ENCODE results near the gene CNFN. TPM values are rescaled to one million over a fixed set of nuclear protein-coding genes. Genes with fewer than 3 reads are reported as not detected.

Gene CNFN
- total and polyA plus RNA-seq, 9 donors: 0.47 to 0.91 TPM; not detected in 7

- no peak overlapping the region for H3K4me3 ChIP-seq
- intact Hi-C loops (cut with DNase I): no loop called here
- H3K4me1 ChIP-seq (ENCODE audit: insufficient read depth): no peaks in the 10 kb centered on the region
- H3K36me3 ChIP-seq: no peaks in the 10 kb centered on the region
- peaks cover 0 to 5% of the 10 kb centered on the region in 2 donors for H3K9me3 ChIP-seq
- no peak for DNase-seq
- no peak for TF ChIP-seq POLR2A (IDR thresholded peaks at IDR 0.05)
- TF ChIP-seq EP300 (IDR thresholded peaks at IDR 0.05): no peak
- TF ChIP-seq, protein P1, sequence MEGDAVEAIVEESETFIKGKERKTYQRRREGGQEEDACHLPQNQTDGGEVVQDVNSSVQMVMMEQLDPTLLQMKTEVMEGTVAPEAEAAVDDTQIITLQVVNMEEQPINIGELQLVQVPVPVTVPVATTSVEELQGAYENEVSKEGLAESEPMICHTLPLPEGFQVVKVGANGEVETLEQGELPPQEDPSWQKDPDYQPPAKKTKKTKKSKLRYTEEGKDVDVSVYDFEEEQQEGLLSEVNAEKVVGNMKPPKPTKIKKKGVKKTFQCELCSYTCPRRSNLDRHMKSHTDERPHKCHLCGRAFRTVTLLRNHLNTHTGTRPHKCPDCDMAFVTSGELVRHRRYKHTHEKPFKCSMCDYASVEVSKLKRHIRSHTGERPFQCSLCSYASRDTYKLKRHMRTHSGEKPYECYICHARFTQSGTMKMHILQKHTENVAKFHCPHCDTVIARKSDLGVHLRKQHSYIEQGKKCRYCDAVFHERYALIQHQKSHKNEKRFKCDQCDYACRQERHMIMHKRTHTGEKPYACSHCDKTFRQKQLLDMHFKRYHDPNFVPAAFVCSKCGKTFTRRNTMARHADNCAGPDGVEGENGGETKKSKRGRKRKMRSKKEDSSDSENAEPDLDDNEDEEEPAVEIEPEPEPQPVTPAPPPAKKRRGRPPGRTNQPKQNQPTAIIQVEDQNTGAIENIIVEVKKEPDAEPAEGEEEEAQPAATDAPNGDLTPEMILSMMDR (IDR thresholded peaks at IDR 0.05): no peak
- H3K27ac ChIP-seq: no peak overlapping the region
- H3K27me3 ChIP-seq: no peaks in the 10 kb centered on the region
- WGBS, 3 donors: 81 to 93% (median 91%) methylated on average over 7 of the region's 7 CpGs
Observed at GRCh38 chr19:42361545-42361910, 28.6 kb downstream of the CNFN start.

- Histone ChIP-seq H3K36me3 (no peaks in the 10 kb centered on the region), H3K27ac (no peak overlapping the region), H3K4me3 (no peak overlapping the region)
Observed at GRCh38 chr19:42360787-42361544, 29.1 kb downstream of the CNFN start.

DNA sequence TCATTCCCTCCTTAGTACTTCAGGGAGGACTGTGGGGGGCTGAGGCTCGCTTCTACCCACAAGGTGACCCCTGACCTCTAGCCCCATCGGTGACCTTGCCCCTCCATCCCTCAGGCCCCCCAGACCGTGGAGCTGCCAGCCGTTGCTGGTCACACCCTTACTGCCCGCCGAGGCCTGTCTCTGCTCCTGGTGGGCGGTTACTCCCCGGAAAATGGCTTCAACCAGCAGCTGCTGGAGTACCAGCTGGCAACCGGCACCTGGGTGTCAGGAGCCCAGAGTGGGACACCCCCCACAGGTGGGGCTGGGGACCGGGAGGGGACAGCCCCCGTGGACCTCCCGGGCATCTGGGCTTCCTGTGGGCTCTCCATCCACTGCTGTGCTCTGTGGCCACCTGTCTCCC lies 32.8 kb downstream of the CNFN start:
- H3K36me3 ChIP-seq: no peaks in the 10 kb centered on the region
- intact Hi-C loops (cut with DNase I): no loop called here
- H3K27ac ChIP-seq: no peak overlapping the region
- no peaks in the 10 kb centered on the region for H3K9me3 ChIP-seq
- WGBS, 3 donors: 77 to 80% (median 79%) methylated on average over 12 of the region's 12 CpGs
- TF ChIP-seq EP300 (IDR thresholded peaks at IDR 0.05) (no peak), POLR2A (IDR thresholded peaks at IDR 0.05) (no peak)
- TF ChIP-seq, protein P1 (IDR thresholded peaks at IDR 0.05): no peak
- no peak for DNase-seq
- no peaks in the 10 kb centered on the region for H3K27me3 ChIP-seq
- H3K4me3 ChIP-seq: no peak overlapping the region
- no peaks in the 10 kb centered on the region for H3K4me1 ChIP-seq (ENCODE audit: insufficient read depth)

More at GRCh38 chr19:42360787-42361544, 29.1 kb downstream of the CNFN start:
- Histone ChIP-seq H3K27me3 (no peaks in the 10 kb centered on the region), H3K4me1 (ENCODE audit: insufficient read depth) (no peaks in the 10 kb centered on the region), H3K9me3 (peaks cover 0 to 5% of the 10 kb centered on the region in 2 donors)
- DNase-seq: no peak
- 71 to 89% (median 78%) methylated on average over 16 of the region's 16 CpGs for WGBS, 3 donors
- intact Hi-C loops (cut with DNase I): no loop called here
- TF ChIP-seq, protein P1 (IDR thresholded peaks at IDR 0.05): no peak
- TF ChIP-seq POLR2A (IDR thresholded peaks at IDR 0.05) (no peak), EP300 (IDR thresholded peaks at IDR 0.05) (no peak)

- no peaks in the 10 kb centered on the region for H3K36me3 ChIP-seq
- WGBS, 3 donors: 96 to 98% (median 97%) methylated on average over 15 of the region's 15 CpGs
Observed at GRCh38 chr19:42356686-42357085, 33.4 kb downstream of the CNFN start.

More at GRCh38 chr19:42356686-42357085, 33.4 kb downstream of the CNFN start:
- Histone ChIP-seq H3K9me3 (no peaks in the 10 kb centered on the region), H3K27me3 (no peaks in the 10 kb centered on the region), H3K4me3 (no peak overlapping the region), H3K4me1 (ENCODE audit: insufficient read depth) (no peaks in the 10 kb centered on the region), H3K27ac (no peak overlapping the region)
- TF ChIP-seq EP300 (IDR thresholded peaks at IDR 0.05): no peak
- TF ChIP-seq POLR2A (IDR thresholded peaks at IDR 0.05): no peak
- TF ChIP-seq, protein P1 (IDR thresholded peaks at IDR 0.05): no peak
- intact Hi-C loops (cut with DNase I): no loop called here
- no peak for DNase-seq

All from ovary (tissue), 9 donors.